GM06990 (cell line): ENCODE results near the gene C1orf198.

Experiments used
- DNase-seq: peaks from one replicate; pipeline ENCODE4 v3.0.0-alpha.2; 2011; ENCODE audit not compliant: insufficient read length; ENCODE audit errors: extremely low read depth
- H3K27me3 ChIP-seq: replicated peaks from 2 replicates; pipeline ENCODE4 v1.6.0; 2011; ENCODE audit warnings: low read length; ENCODE audit not compliant: control insufficient read depth, insufficient read depth
- H3K36me3 ChIP-seq: 2 replicates; pipeline ENCODE4 v1.5.1; 2011; ENCODE audit warnings: low read length; ENCODE audit not compliant: control insufficient read depth, insufficient read depth
- H3K4me3 ChIP-seq: replicated peaks from 2 replicates; pipeline ENCODE4 v1.5.1; 2011; ENCODE audit warnings: low read depth, mild to moderate bottlenecking, control low read depth, low read length
- TF ChIP-seq, protein P1 (sequence below): IDR thresholded peaks from 2 replicates; pipeline ENCODE4 v1.5.1; 2011; ENCODE audit warnings: low read length, control low read depth, mild to moderate bottlenecking, inconsistent platforms; ENCODE audit not compliant: insufficient read depth, poor library complexity, severe bottlenecking

The C1orf198 gene

DNA sequence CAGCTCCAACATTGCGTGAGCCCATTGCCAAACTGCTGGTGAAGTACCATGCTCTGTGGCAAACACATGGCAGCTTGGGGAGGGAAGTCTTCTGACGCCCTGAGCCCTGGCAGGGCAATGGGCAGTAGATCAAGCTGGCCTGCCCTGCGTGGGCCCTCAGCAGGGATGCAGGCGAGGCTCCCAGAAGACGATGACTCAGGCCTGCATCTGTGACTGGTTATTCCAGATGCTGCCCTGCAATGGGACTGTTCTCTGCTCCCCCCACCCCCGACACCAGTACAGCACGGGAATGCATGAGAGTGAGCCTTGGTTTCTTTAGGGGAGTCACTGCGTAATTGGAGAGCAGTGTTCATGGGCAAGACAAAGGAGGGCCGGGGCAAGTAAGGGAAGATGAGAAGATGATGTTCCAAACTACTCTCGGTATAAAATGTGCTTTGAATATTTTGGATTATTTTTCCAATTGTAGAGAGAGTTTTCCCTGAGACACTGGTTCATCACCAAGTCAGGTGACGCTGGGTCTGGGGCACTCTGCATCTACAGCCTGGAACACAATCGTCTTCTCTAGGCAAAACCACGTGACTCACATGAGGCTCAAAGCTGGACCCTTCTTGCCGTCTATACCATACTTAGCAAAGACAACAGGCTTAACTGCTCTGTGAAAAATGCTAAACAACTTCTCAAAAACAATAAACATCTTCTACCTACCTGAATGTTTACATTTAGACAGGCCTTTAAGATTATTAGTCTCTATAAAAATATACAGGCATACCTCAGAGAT is 9.0 kb upstream of the C1orf198 start:
- DNase-seq, result no peak
- TF ChIP-seq, protein P1, sequence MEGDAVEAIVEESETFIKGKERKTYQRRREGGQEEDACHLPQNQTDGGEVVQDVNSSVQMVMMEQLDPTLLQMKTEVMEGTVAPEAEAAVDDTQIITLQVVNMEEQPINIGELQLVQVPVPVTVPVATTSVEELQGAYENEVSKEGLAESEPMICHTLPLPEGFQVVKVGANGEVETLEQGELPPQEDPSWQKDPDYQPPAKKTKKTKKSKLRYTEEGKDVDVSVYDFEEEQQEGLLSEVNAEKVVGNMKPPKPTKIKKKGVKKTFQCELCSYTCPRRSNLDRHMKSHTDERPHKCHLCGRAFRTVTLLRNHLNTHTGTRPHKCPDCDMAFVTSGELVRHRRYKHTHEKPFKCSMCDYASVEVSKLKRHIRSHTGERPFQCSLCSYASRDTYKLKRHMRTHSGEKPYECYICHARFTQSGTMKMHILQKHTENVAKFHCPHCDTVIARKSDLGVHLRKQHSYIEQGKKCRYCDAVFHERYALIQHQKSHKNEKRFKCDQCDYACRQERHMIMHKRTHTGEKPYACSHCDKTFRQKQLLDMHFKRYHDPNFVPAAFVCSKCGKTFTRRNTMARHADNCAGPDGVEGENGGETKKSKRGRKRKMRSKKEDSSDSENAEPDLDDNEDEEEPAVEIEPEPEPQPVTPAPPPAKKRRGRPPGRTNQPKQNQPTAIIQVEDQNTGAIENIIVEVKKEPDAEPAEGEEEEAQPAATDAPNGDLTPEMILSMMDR, result no peak
- no peaks in the 10 kb centered on the region for H3K36me3 ChIP-seq

DNA sequence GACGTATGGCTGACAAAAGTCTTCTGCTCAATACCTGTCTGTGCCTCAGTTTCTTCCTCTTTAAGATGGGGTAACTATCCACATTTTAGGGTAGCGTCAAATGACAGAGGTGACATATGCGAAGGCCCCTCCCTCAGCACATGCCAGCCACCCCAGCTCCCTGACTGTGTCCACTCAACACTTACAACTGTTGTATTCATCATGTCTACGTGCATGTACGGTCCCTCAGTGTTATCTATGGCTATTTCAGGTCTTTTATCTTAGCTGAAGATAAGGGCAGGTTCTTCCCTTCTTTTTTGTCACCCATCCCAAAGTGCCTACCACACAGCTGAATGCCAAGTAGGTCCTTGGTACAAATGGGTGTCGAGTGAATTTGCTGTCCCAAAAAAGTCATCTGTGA is 8.3 kb upstream of the C1orf198 start:
- H3K27me3 ChIP-seq, result peaks cover 2% of the 10 kb centered on the region
- TF ChIP-seq, protein P1, result no peak
- no peaks in the 10 kb centered on the region for H3K36me3 ChIP-seq
- no peak for DNase-seq
- H3K4me3 ChIP-seq, result no peak overlapping the region

More for the DNA sequence above, 9.0 kb upstream of the C1orf198 start:
- Histone ChIP-seq H3K27me3 (peaks cover 2% of the 10 kb centered on the region), H3K4me3 (no peak overlapping the region)

DNA sequence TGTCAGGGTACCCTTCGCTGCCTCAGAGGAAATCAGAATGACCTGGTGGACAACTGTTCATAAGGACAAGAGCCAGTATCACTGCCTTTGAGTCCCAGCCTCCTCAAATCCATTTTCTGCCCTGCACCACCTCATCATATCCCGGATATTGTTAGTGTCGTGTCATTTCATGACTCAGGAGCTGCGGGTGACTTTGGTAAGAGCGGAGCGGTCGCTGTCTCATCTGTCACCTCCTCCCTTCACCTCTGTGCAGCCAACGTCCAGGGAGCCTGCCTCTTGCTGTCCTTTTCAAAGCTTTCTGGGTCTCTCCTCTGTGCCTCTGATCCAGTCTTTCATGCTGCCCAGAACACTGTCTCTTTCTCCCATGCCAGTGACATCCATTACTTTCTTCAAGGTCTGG is 7.0 kb upstream of the C1orf198 start:
- Histone ChIP-seq H3K27me3 (peaks cover 2% of the 10 kb centered on the region), H3K4me3 (no peak overlapping the region), H3K36me3 (no peaks in the 10 kb centered on the region)
- TF ChIP-seq, protein P1, result no peak
- DNase-seq, result no peak

DNA sequence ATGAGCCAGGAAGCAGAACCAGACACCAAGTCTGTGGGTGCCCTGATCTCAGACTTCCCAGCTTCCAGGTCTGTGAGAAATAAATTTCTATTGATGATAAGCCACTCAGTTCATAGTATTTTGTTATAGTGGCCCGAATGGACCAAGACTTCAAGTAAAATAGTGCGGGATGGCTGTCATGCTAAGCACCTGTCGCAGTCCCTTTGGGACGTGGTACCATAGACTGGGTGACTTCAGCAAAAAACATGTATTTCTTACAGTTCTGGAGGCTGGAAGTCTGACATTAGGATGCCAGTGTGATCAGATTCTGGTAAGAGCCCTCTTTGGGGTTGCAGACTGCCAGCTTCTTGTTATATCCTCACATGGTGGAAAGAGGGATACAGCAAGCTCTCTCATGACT is 2.6 kb upstream of the C1orf198 start:
- Histone ChIP-seq H3K27me3 (no peaks in the 10 kb centered on the region; the same call in 1 of the 2 replicates), H3K4me3 (no peak overlapping the region), H3K36me3 (no peaks in the 10 kb centered on the region)
- TF ChIP-seq, protein P1, result no peak
- no peak for DNase-seq

DNA sequence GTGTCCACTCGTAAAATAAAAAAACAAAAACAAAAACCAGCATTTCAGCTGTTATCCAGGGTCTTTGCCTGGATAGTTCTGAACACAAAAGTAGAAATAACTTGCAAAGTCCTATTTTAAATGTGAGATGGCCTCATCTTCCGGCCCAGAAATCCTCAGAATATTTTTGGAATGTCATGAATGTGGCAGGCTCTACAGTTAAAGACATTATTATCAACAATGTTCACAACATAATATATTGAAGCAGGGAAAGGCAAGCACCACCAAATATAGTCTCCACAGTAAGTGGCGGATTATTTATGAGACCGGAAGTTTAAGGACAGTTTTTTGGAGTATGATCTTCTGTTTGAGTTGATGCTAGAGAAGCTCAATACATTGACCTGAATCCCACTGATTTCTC is 1.2 kb upstream of the C1orf198 start:
- Histone ChIP-seq H3K4me3 (no peak overlapping the region), H3K36me3 (no peaks in the 10 kb centered on the region), H3K27me3 (no peaks in the 10 kb centered on the region)
- DNase-seq, result no peak
- TF ChIP-seq, protein P1, result no peak
